Activated naive CD8-positive, alpha-beta T cell treated with anti-CD3 and anti-CD28 coated beads, Interleukin-2, amount 50 U/mL, for 16 hours (primary cell): ENCODE data around the gene MRPL16.
"Not testable (repeated sequence)": the region's sequence is repeated elsewhere in the genome, so short reads cannot be mapped to it uniquely, and the experiment has no call there.

Source experiments
- DNase-seq: peaks from one replicate; pipeline ENCODE4 v3.0.0-alpha.2; 2020; ENCODE audit warnings: low read depth, low spot score

The MRPL16 gene

DNA sequence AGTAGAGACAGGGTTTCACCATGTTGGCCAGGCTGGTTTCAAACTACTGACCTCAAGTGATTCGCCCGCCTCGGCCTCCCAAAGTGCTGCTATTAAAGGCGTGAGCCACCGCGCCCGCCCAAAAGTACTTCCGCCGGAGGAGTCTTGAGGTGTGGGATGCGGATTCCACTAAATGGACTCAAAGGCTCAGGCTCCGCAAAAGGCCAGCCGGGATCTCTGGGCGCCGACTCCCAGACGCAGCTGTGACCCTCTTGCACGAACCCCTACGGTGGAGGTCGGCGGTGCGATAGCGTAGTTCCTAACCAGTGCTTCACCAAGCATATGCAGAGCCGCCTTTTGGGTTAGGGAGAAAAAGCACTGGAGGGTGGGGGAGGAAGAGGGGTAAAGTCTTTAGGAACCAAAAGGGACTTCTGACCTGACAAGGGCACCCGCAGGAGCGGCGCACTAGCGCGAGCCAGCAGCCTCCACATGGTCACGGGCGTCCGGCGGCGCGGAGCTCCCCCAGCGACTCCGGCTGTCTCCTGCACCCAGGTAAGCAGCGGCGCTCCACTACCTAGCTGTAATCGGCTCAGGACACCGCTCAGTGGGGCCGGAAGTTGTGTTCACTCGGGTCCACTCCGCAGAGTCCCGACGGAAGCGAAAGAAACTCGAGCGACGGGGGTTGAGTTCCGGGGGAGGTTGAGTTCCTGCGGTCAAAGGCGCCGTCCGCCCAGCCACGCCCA, at the start of gene MRPL16:
TSS of gene MRPL16 (minus strand) at position 590 of the 722 bp plus-strand sequence. CDS start at position 470, 120 bp downstream.
- peak; percentile 78 for DNase-seq

DNA sequence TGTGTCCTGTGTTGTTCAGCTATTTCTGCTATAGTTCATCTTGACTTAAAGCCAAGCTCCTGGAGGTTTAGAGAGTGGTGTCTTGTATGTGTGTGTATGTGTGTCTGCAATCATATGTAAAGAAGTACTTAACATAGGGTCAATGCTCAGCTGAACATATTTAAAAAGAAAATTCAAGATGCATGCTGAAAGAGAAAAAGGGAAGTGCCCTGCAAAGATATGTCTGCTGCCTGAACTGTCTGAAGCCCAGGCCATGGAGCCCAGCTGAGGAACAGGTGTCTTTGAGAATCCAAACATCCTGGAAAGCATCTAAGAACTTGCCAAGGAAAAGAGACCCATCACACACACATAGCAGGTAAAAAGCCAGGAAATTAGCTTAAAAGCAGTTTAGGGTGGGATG, 49.1 kb upstream of the MRPL16 start:
- DNase-seq: no peak

DNA sequence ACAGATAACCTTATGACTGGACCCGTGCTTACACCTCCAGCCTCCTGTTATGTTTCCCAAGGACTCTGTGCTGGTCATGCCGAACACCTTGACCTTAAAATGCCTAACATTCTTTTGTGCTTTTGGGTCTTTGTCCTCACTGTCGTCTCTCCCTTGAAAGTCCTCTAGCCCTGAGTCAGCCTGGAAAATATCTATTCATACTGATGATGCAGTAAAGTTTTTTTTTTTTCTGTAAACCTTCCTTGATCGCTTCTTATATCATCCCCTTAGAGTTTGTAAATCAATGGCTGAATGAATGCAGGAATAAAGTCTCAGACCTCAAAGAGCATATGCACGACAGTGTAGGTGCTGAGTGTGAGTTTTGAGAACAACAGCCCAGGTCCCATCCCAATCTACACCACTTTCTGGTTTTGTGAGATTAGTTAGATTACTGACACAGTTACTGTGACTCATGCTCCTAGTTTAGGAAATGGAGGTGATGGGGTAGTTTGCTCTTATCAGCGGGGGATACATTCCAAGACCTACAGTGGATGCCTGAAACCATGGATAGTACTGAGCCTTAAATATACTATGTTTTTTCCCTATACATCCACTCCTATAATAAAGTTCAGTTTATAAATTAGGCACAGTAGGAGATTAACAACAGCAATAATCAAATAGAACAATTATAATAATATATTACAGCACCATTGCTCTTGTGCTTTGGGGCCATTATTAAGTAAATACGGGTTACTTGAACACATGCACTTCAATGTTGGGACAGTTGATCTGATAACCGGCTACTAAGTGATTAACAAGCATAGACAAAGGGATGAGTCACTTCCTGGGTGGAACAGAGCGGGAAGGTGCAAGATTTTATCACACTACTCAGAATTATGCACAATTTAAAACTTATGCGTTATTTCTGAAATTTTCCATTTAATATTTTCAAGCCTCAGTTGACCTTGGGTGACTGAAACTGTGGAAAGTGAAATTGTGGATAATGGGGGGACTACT, 47.2 kb upstream of the MRPL16 start:
- DNase-seq: no peak

DNA sequence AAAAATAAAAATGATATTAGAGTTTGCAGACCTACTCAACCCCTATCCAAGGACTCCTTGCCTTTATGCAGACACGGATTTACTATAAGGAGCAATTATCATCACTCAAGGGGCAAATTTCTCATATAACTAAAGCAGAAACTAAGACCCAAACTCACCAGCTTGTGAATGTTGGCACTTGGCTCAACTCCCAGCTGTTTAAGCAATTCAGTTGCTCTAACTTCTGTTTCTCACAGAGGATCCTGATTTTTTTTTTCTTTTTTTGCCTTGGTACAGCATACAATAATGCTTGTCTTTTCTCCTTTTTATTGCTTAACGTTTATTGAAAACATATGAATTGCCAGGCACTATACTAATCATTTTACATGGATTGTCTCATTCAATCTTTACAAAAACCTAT, 44.3 kb upstream of the MRPL16 start:
- no peak for DNase-seq

DNA sequence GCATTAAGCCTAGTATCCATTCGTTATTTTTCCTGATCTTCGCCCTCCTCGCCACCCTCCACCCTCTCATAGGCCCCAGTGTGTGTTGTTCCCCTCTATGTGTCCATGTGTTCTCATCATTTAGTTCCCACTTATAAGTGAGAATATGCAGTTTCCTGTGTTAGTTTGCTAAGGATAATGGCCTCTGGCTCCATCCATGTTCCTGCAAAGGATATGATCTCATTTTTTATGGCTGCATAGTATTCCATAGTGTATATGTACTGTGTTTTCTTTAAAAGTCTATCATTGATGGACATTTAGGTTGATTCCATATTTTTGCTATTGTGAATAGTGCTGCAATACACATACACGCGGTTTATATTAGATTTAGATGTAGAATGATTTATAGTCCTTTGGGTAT, 40.8 kb upstream of the MRPL16 start:
- DNase-seq: not testable (repeated sequence)

DNA sequence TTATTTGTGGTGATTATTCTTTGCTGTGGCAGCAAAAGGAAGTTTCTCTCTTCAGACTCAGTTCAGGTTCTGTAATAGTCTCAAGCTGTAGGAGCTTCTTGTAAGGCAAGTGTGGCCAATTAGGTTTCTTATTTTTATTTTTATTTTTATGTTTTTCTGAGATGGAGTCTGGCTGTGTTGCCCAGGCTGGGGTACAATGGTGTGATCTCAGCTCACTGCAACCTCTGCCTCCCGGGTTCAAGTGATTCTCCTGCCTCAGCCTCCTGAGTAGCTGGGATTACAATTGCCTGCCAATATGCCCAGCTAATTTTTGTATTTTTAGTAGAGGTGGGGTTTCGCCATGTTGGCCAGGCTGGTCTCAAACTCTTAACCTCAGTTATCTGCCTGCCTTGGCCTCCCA, 39.0 kb upstream of the MRPL16 start:
- not testable (repeated sequence) for DNase-seq

DNA sequence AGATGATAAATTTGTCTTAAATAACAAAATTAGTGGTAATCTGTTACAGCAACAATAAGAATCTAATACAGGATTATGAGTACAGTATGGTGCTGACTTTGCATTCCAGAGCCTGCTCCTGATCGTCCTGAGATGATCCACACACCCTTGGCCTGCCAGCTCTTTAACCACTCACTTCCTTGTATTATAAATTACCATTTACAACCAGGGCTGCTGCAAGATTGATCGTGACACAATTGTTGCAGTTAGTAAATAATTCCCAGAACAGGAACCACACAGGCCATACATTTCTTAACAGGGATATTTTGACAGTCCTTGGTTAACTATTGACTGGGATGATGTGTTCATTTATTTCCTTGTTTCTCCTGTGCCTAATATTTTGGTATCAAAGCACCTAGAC, 38.6 kb upstream of the MRPL16 start:
- DNase-seq: no peak

DNA sequence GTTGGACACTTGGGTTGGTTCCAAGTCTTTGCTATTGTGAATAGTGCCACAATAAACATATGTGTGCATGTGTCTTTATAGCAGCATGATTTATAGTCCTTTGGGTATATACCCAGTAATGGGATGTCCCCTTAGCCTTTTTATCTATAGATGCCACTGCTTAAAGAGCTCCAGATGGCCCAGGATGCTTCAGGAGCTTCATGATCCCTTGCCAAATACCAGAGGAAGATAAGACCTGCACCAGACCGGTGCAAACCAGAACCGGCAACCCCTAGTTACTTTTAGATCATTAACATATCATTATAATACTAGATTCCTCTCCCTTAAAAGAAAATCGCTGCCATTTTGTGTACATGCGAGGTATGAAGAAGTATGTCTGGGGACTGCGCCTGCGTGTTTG, 37.9 kb upstream of the MRPL16 start:
- DNase-seq: not testable (repeated sequence)

DNA sequence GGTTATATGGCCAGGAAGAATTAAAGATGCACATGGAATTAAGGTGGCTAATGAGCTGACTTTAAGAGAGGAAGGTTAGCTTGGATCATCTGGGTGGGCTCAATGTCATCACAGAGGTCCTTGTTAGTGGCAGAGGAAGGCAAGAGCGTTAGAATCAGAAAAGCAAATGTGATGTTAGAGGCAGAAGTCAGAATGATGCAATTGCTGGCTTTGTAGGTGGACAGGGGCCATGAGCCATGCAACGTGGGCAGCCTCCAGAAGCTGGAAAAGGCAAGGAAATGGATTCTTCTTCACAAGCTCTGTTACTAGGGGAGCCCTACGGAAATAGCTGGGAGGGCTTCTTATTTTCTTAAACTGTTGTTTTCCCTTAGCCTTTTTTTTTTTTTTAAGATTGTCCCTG, 37.0 kb upstream of the MRPL16 start:
- no peak for DNase-seq

DNA sequence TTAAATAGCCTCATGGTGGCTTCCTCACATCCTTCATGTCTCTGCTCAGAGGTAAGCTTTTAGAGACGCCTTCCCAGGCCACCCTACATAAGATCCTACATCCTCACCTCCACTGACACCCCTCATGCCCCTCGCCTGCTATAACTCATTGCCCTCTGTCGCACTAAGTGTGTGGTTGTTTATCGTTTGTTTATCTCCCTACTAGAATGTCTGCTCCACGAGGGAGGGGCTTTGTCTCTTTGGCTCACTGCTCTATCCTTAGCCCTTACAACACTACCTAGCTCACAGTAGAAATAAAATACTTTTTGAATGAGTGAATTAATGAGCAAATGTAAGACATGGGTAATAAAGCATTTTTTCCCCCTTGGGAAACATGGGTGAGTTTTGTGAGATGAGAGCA, 36.0 kb upstream of the MRPL16 start:
- no peak for DNase-seq

DNA sequence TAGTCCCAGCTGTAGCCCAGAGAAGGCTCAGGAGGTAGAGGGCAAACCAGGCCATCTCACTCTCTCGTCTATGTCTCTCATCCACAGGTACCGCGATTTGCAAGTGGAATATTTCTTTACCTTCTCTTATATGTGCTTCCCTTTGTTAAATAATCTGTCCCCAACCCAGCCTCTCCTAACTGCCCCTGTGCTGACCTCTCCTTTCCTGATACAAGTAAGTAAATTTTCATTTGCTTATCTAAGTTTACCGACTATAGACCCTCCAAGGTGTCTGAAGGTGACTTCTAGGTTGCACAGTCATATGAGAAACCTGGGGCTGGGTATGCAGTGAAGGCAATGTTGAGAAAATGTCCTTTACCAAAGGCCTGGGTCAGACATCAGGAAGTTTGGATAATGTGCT, 34.8 kb upstream of the MRPL16 start, which contains the start of gene CBLIF:
TSS of gene CBLIF (minus strand) at position 101 of the 400 bp plus-strand sequence. CDS start at position 55, 46 bp downstream.
- DNase-seq: no peak

DNA sequence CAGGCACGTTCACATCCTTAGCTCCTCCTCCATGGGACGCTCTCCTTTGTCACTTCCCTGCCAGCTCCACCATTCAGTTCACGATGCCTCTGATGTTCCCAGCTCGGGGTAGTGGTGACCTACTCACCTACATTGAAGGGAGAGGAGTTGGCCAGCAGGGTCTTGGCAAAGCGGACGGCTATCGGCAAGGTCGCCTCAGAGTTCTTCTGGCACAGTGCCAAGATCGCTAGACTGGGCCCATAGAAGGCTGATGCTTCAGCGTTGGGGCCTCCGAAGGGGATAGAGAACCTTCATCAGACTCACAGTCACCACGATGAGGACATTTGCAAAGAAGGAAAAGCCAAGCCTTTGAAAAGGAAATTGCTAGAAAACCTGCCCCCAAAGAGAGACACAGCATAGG, 31.7 kb upstream of the MRPL16 start:
- no peak for DNase-seq

DNA sequence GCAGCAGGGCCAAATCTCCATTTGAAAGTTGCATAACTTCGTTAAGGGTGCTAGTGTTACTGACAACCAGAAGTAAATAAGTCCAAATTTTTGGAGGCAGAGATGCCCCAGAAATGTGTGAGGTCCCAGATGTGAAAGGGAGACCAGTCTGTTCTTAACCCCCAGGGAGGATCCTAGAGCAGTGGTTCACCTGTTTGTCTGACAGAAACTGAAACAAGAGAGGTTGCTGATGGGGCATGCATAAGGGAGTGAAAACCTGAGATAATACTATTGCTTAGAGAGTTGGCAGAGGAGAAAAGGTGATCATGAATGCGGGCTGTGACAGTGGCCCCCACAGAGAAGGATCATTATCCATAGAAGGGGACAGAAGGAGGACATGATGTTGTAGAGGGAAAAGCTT, 30.9 kb upstream of the MRPL16 start:
- DNase-seq: no peak

DNA sequence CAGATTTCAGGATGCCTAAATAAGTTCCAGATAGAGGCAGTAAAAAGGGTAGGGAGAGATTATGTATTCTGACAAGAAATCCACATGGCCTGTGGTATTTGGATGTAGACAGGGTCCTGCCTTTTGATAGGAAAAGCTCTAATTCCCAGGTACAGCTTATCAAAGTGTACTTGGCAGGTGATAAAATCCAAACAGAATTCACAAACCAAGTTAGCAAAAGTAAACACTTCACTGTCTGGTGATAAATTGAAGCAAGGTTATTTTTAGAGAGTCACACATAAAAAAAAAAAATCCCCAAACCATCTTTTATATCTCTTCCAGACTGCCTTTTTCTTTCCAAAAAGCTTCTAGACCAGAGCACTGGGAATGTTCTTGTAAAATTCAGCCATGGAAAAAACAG, 29.0 kb upstream of the MRPL16 start:
- no peak for DNase-seq

DNA sequence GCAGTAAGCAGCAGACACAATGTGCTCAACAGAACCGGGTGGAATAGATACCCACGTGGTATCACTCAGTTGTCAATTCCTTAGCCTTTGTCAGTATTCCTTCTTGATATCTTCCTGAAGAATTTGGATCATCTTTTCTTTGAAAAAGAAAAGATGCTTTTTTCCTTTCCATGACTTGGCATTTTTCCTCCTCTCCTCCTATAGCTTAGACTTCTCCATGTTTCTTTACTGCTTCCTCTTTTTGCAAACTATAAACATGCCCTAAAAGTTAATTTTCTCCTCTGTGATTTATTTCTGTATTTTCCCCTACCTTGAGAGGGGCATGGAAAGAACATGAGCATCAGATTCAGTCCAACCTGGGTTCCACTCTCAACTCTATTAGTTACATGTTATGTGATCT, 23.0 kb upstream of the MRPL16 start:
- DNase-seq: no peak

DNA sequence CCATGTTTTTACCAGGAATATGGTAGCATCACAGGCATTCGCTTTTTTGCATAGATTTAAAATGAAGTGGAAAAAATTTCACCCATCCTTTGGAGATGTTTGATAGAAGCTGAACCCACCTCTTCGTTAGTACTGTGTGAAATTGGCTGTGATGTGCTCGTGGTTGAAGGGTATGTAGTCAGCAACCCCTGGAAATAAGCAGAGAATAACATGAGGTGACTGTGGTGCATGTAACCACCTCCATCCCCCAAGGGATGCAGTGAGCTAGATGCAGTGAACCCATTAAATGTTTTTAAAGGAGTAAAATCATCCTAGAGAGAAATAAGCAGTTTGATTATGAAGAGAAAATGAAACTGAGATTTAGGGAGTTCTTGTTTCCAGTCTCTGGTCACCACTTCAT, 18.8 kb upstream of the MRPL16 start:
- DNase-seq: no peak

DNA sequence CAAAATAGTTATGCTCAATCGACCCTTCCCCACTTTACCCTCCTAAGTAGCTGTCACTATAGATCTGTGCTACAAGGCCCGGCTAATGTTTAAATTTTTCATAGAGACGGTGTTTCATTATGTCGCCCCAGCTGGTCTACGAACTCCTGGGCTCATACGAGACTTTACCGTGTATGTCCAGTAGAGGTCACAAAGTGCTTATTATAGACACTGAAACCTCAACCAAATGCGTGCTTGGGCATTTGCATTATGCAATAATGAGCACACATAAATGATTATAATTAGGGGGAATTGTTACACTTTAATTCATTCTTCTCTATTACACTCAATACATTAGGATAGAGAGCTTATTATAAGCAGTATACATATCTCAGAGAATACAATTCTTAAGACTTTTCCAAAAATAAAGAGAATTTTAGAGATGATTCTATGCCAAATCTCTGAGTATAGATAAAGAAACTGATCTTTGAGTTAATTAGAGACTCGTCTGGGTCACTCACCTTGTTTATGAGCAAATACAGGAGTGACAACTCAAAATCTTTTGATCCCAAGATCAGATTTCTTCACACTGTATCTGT, 12.5 kb upstream of the MRPL16 start:
- no peak for DNase-seq

DNA sequence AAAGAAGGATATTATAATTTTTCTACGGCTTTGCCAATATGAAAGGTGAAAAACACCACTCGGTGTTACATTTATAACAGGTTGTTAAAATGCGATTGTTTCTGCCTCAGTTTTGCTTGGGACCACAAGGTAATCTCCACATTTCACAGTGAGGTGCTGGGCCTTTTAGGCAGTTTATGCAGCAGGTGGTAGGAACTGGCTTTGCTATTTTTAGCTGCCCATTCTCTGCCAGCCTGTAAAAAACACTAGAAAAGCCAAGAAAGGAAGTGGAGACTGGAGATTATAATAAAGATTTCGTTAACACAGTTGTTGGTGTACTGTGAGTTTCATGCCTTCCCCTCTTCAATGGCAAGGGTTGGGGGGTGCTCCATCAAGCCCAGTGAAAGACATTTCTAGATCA, 8.0 kb upstream of the MRPL16 start:
- no peak for DNase-seq

DNA sequence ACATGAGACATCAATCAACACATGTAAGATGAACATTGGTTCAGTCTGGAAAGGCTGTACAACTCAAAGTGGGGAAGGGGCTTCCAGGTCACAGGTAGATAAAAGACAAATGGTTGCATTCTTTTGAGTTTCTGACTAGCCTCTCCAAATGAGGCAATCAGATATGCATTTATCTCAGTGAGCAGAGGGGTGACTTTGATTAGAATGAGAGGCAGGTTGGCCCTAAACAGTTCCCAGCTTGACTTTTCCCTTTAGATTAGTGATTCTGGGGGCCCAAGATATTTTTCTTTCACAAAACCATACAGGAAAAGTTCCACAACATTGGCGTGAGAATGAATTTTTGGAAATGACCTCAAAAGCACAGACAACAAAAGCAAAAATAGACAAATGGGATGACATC, 5.9 kb upstream of the MRPL16 start:
- DNase-seq: not testable (repeated sequence)

DNA sequence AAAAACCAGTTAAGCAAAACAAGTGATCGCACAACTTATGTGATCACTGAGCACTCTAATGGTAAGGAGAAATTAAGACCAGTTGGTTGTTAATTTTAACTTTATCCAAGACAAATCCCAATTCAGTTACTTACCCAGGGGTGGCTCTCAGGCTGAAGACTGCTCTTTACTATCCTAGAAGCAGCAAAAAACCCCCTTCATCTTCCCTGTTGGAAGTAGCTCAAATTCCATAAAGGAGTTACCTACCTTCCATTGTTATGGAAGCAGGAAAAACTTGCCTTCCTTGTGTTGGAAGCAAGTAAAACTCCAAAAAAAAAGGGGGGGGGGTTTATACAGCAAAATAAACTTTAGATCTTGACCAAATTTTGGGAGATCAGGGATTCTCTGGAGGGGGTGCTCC, 5.2 kb upstream of the MRPL16 start:
- DNase-seq: no peak

DNA sequence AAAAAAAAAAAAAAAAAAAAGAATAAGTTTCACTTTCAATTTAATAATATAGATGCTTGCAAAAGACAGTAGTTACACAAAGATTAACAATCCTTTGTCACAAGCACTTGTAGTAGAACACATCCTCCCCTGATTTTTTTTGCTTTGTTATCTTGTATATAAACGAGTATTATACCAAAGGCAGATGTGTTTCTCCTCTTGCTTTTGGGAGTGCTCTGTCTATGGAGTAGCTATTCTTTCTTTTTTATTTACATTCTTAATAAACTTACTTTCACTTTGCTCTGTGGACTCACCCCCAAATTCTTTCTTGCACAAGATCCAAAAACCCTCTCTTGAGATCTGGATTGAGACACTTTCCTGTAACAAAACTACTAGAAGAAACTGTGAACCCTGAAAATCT, 3.4 kb upstream of the MRPL16 start:
- no peak for DNase-seq

DNA sequence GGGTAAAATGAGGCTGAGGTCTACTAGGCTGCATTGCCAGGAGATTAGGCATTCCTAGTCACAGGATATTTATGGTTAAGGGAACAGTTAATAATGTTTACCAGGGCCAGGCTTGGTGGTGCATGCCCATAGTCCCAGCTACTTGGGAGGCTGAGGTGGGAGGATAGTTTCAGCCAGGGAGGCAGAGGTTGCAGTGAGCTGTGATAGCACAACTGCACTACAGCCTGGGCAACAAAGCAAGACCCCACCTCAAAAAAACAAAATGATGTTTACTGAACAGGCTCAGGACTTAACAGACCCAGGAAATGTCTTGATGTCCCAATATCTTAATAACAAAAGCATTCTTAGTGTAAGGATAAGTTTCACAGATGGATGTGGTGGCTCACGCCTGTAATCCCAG, 2.8 kb upstream of the MRPL16 start:
- DNase-seq: no peak
